Stomach (tissue), 4 donors: Measurements from ENCODE around the gene NKAIN2.

Experiments
- CTCF ChIP-seq, 7 experiments: fragments of 450-650 bp in 4 of 7; fragments of 200-600 bp in 3 of 7; sonication (generic) in 3 of 7; IDR thresholded peaks; one replicate each; pipeline ENCODE4 v1.5.1; 2016 to 2019; ENCODE audit warnings: antibody characterized with exemption in 7 of 7, control low read depth in 2 of 7, mild to moderate bottlenecking in 1 of 7
- POLR2AphosphoS5 ChIP-seq, 3 donors: sonication (generic); formaldehyde crosslinking; IDR thresholded peaks; one replicate each; pipeline ENCODE4 v1.6.1; 2016; ENCODE audit warnings: antibody characterized with exemption in 3 of 3

GRCh38 chr6:124674042-124674441, 870.4 kb downstream of the NKAIN2 start:
- TF ChIP-seq CTCF (IDR thresholded peaks at IDR 0.05) (no peak), POLR2AphosphoS5 (IDR thresholded peaks at IDR 0.05) (no peak)
